Stimulated activated memory B cell treated with anti-CD40 and anti-IgM and Interleukin-4, amounts not matched to agents 10 μg/mL and 1 μg/mL and 100 μg/mL, for 72 hours (primary cell): Measurements from ENCODE around the gene TMEM39A.

Source experiments
- ATAC-seq: fragments of 150-1000 bp; cut with Tn5 transposase; 2 replicates; pipeline ENCODE4 v1.10.0; 2021
- H3K27ac Mint-ChIP-seq: one replicate; pipeline ENCODE4 v1.8.0; 2022; ENCODE audit warnings: mild to moderate bottlenecking, mixed read lengths
- H3K27me3 Mint-ChIP-seq: one replicate; pipeline ENCODE4 v1.8.0; 2022; ENCODE audit warnings: mixed read lengths
- H3K36me3 Mint-ChIP-seq: one replicate; pipeline ENCODE4 v1.8.0; 2022; ENCODE audit warnings: mixed read lengths
- H3K4me1 Mint-ChIP-seq: one replicate; pipeline ENCODE4 v1.8.0; 2022; ENCODE audit warnings: mixed read lengths
- H3K4me3 Mint-ChIP-seq: one replicate; pipeline ENCODE4 v1.8.0; 2022; ENCODE audit warnings: mild to moderate bottlenecking, moderate library complexity, mixed read lengths
- H3K9me3 Mint-ChIP-seq: one replicate; pipeline ENCODE4 v1.8.0; 2022; ENCODE audit warnings: mixed read lengths

Gene TMEM39A

DNA sequence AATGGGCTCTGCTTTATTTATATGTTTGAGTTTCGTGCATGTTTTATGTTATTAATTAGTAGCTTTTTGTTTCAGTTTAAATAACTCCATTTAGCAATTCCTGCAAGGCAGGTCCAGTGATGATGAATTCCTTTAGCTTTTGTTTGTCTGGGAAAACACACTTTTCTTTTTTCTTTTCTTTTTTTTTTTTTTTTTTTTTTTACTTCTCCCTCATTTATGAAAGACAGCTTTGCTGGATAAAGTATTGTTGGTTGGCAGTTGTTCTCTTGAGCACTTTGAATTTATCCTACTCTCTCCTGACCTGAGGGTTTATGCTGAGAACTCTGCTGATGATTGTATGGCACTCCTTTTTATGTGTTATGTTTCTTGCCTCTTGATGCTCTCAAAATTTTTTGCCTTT, 35.7 kb downstream of the TMEM39A start:
- no peak for ATAC-seq
- H3K4me1 Mint-ChIP-seq = no peaks in the 10 kb centered on the region
- peaks cover 61% of the 10 kb centered on the region for H3K36me3 Mint-ChIP-seq
- peaks cover 28% of the 10 kb centered on the region for H3K9me3 Mint-ChIP-seq
- H3K4me3 Mint-ChIP-seq = no peak overlapping the region
- no peak overlapping the region for H3K27ac Mint-ChIP-seq
- H3K27me3 Mint-ChIP-seq = no peaks in the 10 kb centered on the region

DNA sequence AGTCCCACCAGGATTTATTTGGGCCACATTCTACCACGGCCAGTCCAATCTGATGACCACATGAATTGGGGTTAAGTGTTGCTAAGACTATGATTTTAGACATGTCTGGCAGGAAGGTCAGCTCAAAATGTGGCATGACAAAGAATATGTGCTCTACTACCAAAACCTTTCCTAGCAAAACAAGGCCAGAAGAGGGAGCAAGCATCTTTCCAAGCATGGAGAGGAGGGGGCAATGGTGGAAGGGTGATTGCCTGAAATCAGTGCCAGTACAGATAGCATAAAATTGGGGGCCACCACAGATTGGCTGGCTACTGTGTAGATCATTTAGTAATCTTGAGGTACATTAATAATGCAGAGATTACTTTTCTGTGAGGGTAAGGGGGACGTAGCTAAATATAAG, 43.2 kb downstream of the TMEM39A start:
- no peak overlapping the region for H3K27ac Mint-ChIP-seq

DNA sequence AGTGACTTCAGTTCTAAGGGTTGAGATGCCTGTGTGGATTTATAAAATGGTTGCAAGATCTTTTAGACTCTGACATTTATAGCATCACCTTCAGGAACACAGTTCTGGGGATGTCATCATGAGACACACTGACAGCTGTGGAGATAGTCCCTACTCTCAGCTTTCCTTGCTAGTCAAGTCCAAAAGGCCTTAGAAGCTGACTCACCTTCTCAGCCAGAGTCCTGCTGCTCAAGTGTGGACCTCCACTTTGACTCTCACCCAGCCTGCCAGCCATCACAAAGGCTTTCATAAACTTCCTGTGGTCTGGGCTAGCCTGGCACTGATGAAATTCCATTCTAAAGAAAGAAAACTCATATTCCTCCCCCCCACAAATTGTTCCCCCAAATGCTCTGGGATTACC, 44.8 kb downstream of the TMEM39A start:
- Mint-ChIP-seq H3K27ac (no peak overlapping the region), H3K9me3 (no peaks in the 10 kb centered on the region), H3K36me3 (peaks cover 38% of the 10 kb centered on the region), H3K4me3 (no peak overlapping the region), H3K27me3 (no peaks in the 10 kb centered on the region), H3K4me1 (no peaks in the 10 kb centered on the region)
- no peak for ATAC-seq

More for the DNA sequence above, 43.2 kb downstream of the TMEM39A start:
- no peak overlapping the region for H3K4me3 Mint-ChIP-seq
- H3K27me3 Mint-ChIP-seq = no peaks in the 10 kb centered on the region
- H3K9me3 Mint-ChIP-seq = no peaks in the 10 kb centered on the region
- H3K36me3 Mint-ChIP-seq = peaks cover 25% of the 10 kb centered on the region
- ATAC-seq = no peak
- H3K4me1 Mint-ChIP-seq = no peaks in the 10 kb centered on the region

DNA sequence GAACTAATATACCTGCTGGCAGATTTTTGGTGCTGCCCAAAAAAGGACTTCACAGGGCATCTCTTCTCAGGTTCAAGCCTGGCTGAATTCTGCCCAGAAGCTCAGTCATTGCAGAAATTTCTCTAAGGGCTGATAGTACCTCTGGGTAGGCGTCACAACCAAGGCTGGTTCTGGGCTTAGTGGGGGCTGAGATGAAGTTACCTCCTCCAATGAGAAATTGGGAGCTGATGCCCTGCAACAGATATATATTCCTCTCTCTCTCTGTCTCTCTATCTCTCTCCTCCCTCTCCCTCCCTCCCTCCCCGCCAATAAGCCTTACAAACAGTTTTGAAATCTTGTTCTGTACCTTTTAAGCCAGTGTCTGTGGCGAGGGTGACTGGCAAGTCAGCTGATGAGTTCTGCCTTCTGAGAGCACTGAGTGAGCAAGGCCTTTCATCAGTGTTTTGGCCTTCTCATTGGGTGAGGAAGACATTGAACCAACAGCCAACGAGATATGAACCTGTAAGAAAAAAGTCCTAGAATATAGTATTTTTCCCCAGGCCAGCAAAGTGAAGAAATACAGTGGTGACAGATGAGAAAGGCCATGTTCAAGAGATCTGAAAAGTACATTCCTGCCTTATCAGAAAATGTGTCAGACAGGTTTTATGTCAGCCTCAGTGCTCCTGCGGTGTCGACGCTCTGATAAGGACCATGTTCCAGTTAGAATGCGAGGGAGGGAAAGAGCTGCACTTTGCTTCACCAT, 45.5 kb downstream of the TMEM39A start:
- Mint-ChIP-seq H3K36me3 (peaks cover 38% of the 10 kb centered on the region), H3K27ac (no peak overlapping the region), H3K9me3 (no peaks in the 10 kb centered on the region), H3K27me3 (no peaks in the 10 kb centered on the region), H3K4me1 (no peaks in the 10 kb centered on the region), H3K4me3 (no peak overlapping the region)
- ATAC-seq = no peak

DNA sequence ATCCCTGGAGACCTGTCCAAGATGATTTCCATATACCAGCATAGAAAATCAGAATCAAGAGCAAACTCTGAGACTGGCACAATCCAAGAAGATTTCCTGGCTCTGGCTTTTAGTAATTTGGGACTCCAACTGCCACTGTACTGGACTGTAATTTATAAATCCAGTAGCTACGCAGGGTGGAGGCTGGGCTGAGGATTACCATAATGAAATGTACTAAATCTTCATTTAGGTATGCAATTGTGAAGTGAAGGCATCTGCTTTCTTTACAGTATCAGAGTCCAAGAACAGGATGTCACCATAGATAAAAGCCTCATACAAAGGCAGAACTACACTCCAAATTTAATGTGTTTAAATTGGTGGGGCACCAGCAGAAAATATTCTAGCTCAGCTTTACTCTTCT, 46.5 kb downstream of the TMEM39A start:
- Mint-ChIP-seq H3K4me3 (no peak overlapping the region), H3K27me3 (no peaks in the 10 kb centered on the region), H3K27ac (no peak overlapping the region), H3K9me3 (no peaks in the 10 kb centered on the region), H3K4me1 (no peaks in the 10 kb centered on the region), H3K36me3 (peaks cover 42% of the 10 kb centered on the region)
- ATAC-seq = no peak

DNA sequence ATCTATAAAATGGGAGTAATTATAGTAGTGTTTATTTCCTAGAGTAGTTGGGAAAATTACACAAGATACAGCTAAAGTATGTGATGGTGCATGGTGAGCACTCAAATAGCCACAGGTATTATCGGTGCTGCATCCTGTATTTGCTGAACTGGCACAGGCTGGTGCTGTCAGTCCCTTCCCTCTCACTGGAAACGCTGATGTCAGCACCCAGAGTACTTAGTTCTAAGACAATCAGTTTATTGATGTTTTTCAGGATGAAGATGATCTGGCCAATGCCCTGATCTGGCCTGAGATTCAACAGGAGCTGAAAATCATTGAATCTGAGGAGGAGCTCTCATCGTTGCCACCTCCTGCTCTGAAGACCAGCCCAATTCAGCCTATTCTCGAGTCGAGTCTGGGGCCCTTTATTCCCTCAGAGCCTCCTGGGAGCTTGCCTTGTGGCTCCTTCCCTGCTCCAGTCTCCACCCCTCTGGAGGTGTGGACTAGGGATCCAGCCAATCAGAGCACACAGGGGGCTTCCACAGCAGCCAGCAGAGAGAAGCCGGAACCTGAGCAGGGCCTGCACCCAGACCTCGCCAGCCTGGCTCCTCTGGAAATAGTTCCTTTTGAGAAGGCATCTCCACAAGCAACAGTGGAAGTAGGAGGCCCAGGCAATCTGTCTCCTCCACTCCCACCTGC, 49.7 kb downstream of the TMEM39A start:
- no peaks in the 10 kb centered on the region for H3K4me1 Mint-ChIP-seq
- no peaks in the 10 kb centered on the region for H3K9me3 Mint-ChIP-seq
- H3K27me3 Mint-ChIP-seq = no peaks in the 10 kb centered on the region
- no peak for ATAC-seq
- no peak overlapping the region for H3K4me3 Mint-ChIP-seq
- H3K36me3 Mint-ChIP-seq = peaks cover 72% of the 10 kb centered on the region
- no peak overlapping the region for H3K27ac Mint-ChIP-seq

DNA sequence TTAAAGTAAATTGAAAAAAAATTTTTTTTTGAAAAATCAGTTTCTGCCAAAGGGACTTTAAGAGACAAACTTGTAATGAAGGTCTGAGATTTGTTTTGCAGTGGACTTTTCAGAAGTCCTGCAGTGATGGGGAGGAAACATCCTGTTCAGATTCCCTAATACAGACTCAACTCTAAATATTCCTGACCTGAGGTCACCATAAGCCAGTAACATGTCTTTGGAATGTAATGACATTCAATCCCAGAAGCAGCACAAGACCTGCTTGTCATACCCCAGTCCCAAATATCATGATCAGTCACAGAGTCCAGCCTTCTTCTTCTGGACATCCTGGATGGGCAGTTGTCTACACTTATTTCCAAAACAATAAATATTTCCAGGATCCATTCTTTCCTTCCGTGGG, 53.6 kb downstream of the TMEM39A start:
- no peak overlapping the region for H3K27ac Mint-ChIP-seq

DNA sequence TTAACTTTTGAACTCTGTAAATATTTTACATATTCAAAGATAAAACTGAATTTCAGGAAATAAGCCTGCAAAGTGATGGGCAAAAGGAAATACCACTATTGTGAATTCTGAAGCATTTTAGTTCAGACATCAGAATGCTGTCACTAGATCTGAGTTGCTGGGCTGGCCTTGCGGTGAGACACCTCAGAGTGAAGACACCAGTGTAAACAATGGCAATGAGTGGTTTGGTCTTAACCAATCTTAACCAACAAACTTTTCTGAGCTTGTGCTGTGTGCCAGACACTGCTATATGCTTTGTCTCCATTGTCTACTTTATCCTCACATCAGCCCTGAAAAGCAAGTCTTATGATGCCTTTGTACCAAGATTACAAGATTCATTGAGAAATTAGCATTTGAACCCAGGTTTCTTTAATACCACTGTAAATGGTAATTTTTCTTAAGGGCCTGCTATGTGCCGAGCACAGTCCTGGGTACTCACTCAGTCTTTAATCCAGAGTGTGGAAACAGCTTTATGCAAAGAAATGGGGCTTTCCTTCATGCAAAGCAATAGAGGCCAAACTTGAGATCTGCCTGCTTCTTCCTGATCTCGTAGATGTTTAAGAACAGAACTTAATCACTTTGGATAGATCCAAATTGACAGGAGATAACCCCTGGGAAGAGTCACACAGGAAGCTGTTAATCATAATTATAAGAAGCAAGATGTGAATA, 55.0 kb downstream of the TMEM39A start:
- Mint-ChIP-seq H3K36me3 (peaks cover 66% of the 10 kb centered on the region), H3K4me3 (no peak overlapping the region), H3K27ac (peak overlapping the region; percentile 48), H3K9me3 (no peaks in the 10 kb centered on the region), H3K27me3 (no peaks in the 10 kb centered on the region), H3K4me1 (peaks cover 7% of the 10 kb centered on the region)
- ATAC-seq = no peak

More for the DNA sequence above, 53.6 kb downstream of the TMEM39A start:
- Mint-ChIP-seq H3K36me3 (peaks cover 66% of the 10 kb centered on the region), H3K4me1 (peaks cover 7% of the 10 kb centered on the region), H3K27me3 (no peaks in the 10 kb centered on the region), H3K4me3 (no peak overlapping the region), H3K9me3 (no peaks in the 10 kb centered on the region)
- ATAC-seq = no peak

DNA sequence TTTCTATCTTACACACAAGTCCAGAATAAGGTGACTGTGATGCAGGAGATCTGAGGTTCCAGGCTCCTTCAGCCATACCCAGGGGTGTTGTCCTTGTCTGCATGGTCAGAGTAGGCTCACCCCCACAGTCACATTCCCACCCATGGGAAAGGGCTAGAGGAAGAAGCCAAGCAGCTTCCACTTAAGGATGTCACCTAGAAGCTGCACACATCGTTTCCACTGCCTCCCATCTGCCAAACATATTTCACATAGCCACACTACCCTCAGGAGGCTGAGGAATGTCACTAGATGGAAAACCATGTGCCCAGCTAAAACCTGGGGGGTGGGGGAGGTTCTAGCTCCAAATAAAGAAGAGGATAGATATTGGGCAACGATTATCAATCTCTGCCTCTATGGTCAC, 58.1 kb downstream of the TMEM39A start:
- Mint-ChIP-seq H3K27ac (no peak overlapping the region), H3K9me3 (no peaks in the 10 kb centered on the region), H3K27me3 (no peaks in the 10 kb centered on the region), H3K36me3 (peaks cover 61% of the 10 kb centered on the region), H3K4me3 (no peak overlapping the region), H3K4me1 (peaks cover 21% of the 10 kb centered on the region)
- no peak for ATAC-seq

DNA sequence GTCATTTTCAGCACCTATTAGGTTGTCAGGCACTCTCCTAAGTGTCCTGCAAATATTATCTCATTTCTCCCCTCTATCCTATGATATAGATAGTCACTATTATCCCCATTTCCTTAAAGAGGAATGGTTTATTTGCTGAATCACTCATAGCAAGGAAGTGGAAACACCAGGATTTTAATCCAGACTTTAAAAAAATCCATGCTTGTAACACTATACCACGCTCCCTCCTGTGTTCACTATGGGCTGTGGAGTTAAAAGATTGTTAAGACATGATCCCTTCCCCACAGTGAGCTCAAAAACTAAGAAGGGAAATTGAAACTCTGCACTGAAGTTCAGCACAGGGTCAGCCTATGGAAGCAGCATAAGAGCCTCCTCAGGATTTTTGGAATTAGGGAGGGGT, 60.2 kb downstream of the TMEM39A start:
- no peak for ATAC-seq
- H3K36me3 Mint-ChIP-seq = peaks cover 58% of the 10 kb centered on the region
- H3K4me1 Mint-ChIP-seq = peaks cover 21% of the 10 kb centered on the region
- no peak overlapping the region for H3K27ac Mint-ChIP-seq
- no peaks in the 10 kb centered on the region for H3K27me3 Mint-ChIP-seq
- no peaks in the 10 kb centered on the region for H3K9me3 Mint-ChIP-seq
- no peak overlapping the region for H3K4me3 Mint-ChIP-seq

DNA sequence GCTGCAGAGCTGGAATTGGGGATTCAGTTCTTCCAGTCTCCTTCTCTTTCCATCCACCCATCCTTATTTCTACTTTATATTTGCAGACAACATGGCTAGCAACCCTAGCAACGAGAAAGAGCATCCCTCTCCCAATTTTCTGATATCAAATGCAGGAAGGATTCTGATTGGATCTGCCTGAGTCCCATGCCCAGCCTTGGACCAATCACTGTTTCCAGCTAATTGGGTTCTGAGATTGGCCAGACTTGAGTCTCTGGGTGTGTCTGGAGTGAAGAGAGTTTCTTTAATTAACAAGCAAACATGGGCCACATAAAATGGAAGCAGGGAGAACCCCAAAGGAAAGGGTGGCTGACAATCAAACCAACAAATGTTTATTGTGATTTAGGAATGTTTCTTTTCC, 60.6 kb downstream of the TMEM39A start:
- no peak for ATAC-seq
- Mint-ChIP-seq H3K4me1 (peaks cover 21% of the 10 kb centered on the region), H3K27me3 (no peaks in the 10 kb centered on the region), H3K4me3 (no peak overlapping the region), H3K27ac (no peak overlapping the region), H3K9me3 (no peaks in the 10 kb centered on the region), H3K36me3 (peaks cover 58% of the 10 kb centered on the region)

DNA sequence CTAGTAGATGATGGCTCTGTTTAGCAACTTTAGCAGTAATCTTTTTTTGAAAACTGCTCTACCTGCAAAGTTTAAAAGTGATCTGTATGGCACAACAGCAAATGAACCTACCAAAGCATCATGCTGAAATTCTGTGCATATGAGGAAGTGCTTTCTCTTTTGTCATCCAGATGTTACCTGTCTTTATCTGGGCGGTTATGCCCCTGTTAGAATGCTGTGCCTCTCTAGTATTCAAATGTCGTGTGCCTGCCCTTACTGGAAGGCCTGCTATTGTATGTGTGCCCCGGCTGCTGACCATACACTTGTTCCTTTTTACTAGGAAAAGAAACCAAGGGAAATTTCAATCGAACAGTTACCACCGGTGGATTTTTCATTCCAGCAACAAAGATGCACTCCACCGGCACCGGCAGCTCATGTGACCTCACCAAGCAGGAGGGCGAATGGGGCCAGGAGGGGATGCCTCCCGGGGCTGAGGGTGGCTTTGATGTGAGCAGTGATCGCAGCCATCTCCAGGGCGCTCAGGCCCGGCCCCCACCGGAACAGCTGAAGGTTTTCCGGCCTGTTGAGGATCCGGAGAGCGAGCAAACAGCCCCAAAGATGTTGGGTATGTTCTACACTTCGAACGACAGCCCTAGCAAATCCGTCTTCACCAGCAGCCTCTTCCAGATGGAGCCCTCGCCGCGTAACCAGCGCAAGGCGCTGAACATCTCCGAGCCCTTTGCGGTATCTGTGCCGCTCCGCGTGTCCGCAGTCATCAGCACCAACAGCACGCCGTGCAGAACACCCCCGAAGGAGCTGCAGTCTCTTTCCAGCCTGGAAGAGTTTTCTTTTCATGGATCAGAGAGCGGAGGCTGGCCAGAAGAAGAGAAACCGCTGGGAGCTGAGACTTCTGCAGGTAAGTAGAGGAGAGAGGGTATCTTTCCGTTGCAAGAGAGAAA, 61.6 kb downstream of the TMEM39A start:
- ATAC-seq = peak; percentile 50
- H3K27ac Mint-ChIP-seq = peak overlapping the region; percentile 85
- H3K4me3 Mint-ChIP-seq = peak overlapping the region; percentile 45
- H3K9me3 Mint-ChIP-seq = no peaks in the 10 kb centered on the region
- peaks cover 57% of the 10 kb centered on the region for H3K36me3 Mint-ChIP-seq
- H3K27me3 Mint-ChIP-seq = no peaks in the 10 kb centered on the region
- peaks cover 14% of the 10 kb centered on the region for H3K4me1 Mint-ChIP-seq

DNA sequence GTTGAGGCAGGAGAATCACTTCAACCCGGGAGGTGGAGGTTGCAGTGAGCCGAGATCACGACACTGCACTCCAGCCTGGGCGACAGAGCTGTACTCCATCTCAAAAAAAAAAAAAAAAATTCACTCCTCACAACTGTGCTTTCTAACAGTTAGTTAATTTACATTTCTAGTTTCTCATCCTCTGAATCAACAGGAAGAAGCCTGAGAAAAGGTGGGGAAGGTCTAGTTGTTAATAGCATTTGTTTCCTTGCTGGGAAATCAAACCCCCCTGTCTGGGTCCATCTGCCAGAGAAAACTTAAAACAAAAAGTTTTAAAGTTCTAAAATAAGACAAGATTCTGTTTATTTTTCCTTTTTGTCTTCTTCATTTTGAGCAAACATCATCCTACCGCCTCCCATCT, 62.3 kb downstream of the TMEM39A start:
- no peaks in the 10 kb centered on the region for H3K27me3 Mint-ChIP-seq
- peak overlapping the region; percentile 85 for H3K27ac Mint-ChIP-seq
- ATAC-seq = peak; percentile 39
- H3K36me3 Mint-ChIP-seq = peaks cover 62% of the 10 kb centered on the region
- H3K9me3 Mint-ChIP-seq = no peaks in the 10 kb centered on the region
- no peak overlapping the region for H3K4me3 Mint-ChIP-seq
- peaks cover 14% of the 10 kb centered on the region for H3K4me1 Mint-ChIP-seq

DNA sequence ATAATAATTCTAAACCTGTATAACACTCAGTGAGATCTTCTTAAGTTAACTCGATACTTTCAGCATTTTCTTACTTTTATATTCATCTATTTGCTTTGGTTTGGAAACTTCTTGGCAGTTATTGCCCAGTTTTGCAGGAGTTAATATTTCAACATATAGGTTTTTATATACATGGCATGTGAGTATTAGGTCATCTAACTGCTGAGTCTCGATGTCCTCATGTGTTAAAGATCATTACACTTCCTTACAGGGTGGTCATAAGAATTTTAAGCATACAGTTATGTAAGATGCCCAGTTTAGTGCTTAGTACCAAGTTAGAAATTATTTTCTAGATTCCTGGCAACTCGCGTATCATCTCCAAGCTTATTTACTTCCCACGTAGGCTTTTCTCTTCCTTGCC, 62.9 kb downstream of the TMEM39A start:
- Mint-ChIP-seq H3K27ac (peak overlapping the region; percentile 85), H3K4me1 (peaks cover 14% of the 10 kb centered on the region), H3K36me3 (peaks cover 62% of the 10 kb centered on the region), H3K4me3 (no peak overlapping the region), H3K27me3 (no peaks in the 10 kb centered on the region), H3K9me3 (no peaks in the 10 kb centered on the region)
- no peak for ATAC-seq

DNA sequence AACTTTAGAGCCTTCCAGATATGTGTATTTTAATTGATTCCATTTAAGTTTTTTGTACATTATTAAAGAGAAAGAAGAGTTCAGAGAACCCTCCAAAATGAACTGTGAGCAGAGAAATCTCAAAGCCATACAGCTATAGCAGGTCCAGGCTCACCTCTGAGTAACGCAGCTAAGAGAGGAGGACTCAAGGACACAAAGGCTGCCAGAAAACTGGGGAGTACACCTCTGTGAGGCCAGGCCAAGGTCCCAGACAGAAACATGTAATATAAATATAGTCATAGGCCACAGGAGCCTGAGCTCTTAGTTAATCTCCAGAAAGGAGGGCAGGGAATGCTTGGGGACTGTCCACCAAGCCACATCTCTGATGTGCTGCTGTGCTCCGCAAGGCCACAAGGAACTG, 66.5 kb downstream of the TMEM39A start:
- H3K4me3 Mint-ChIP-seq = no peak overlapping the region
- H3K4me1 Mint-ChIP-seq = peaks cover 14% of the 10 kb centered on the region
- H3K27ac Mint-ChIP-seq = no peak overlapping the region
- no peaks in the 10 kb centered on the region for H3K27me3 Mint-ChIP-seq
- H3K9me3 Mint-ChIP-seq = no peaks in the 10 kb centered on the region
- H3K36me3 Mint-ChIP-seq = peaks cover 78% of the 10 kb centered on the region
- no peak for ATAC-seq
